ENCODE results near the gene MAD1L1. TPM values are rescaled to one million over a fixed set of nuclear protein-coding genes. Genes with fewer than 3 reads are reported as not detected.

Gene MAD1L1
- total and polyA plus RNA-seq, 2 of the 8 experiments (the other 6 are each of a cell fraction or from before 2014, with no cell fraction given), result 40.4 to 44.6 TPM

DNA sequence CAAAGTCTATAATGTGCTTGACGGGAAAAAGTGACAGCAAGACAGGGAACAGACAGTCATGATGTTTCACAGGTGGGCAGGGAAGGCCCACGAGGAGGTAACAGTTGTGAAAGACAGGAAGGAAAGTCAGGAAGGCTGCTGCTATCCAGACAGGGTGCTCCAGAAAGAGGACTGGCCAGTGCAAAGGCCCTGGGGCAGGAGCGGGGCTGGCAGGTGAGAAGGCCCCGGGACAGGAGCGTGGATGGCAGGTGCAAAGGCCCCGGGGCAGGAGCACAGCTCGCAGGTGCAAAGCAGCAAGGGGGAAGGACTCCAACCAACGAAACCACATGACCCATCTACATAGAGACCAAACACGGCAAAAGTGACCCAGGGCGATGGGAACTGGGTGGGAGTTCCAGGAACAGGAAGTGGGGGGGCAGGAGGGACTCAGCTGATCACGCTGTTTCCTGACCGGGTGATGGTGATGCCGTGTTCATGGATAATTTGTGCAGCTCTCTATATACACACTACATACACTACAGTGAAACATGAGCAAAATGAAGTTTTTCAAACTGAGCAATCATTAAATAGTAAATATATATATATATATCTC lies 138.2 kb downstream of the MAD1L1 start:
- no peak overlapping the region for H3K18ac ChIP-seq (ENCODE audit: extremely low read depth, low read length)
- CTCF ChIA-PET (ENCODE audit: partially characterized antibody), result interaction anchor here (0.7 to 1.5 kb wide), 2 partner anchors 10 to 26 kb away, joined by 4 to 8 read pairs; no protein-coding TSS in a partner anchor
- no peak overlapping the region for H3K56ac ChIP-seq (replicated peaks; ENCODE audit: insufficient read length, low read depth, low read length)

More for the DNA sequence above, 138.2 kb downstream of the MAD1L1 start:
- no peak overlapping the region for H2BK20ac ChIP-seq (ENCODE audit: low read length)
- no peak overlapping the region for H2BK15ac ChIP-seq (ENCODE audit: low read length)
- WGBS, 2 experiments (ENCODE audit: extremely low coverage in 1 of 2, insufficient coverage in 1 of 2, insufficient read length in 1 of 2, insufficient replicate concordance in 2 of 2, low coverage in 1 of 2, low lambda C conversion rate in 2 of 2, missing lambda C conversion rate in 1 of 2), result 93% methylated on average over 13 of the region's 13 CpGs; no CpG with 5 or more reads in 1 of the 2 experiments
- H3K14ac ChIP-seq (ENCODE audit: insufficient read length), result no peak overlapping the region
- H4K8ac ChIP-seq (ENCODE audit: extremely low read depth, insufficient read depth, low read length), result no peak overlapping the region; the same call in 1 of the 2 replicates
- DNase-seq (ENCODE audit: low read depth in 1 of 2, low spot score in 2 of 2) (no peak), FAIRE-seq (no peak)
- H3K9ac ChIP-seq (replicated peaks in 1 of 4; ENCODE audit: extremely low read depth in 1 of 4, low read depth in 3 of 4, low read length in 3 of 4), result no peak overlapping the region
- H4K20me1 ChIP-seq (replicated peaks in 1 of 2; ENCODE audit: control insufficient read depth in 1 of 2, insufficient read depth in 2 of 2, low read length in 2 of 2), result peaks cover 4 to 6% of the 10 kb centered on the region in 2 experiments
- H2BK5ac ChIP-seq (ENCODE audit: low read depth, low read length), result no peak overlapping the region; the same call in 1 of the 2 replicates
- H3K4me3 ChIP-seq (ENCODE audit: extremely low read depth in 1 of 4, insufficient read depth in 2 of 4, low read depth in 3 of 4, low read length in 4 of 4), result no peak overlapping the region
- no peaks in the 10 kb centered on the region for H3K27me3 ChIP-seq (replicated peaks in 1 of 4; ENCODE audit: control insufficient read depth in 3 of 4, extremely low read depth in 1 of 4, insufficient read depth in 3 of 4, low read length in 3 of 4)
- TF ChIP-seq FOSL1 (IDR thresholded peaks at IDR 0.05; ENCODE audit: insufficient read depth, low read depth, low read length) (no peak), HDAC2 (IDR thresholded peaks at IDR 0.05; ENCODE audit: borderline replicate concordance in 1 of 2, low read depth in 2 of 2, low read length in 2 of 2) (no peak), BCL11A (IDR thresholded peaks at IDR 0.05; ENCODE audit: low read depth in 2 of 2, low read length in 2 of 2) (no peak), RAD21 (IDR thresholded peaks at IDR 0.05 in 1 of 2, conservative IDR thresholded peaks at IDR 0.05 in 1 of 2; ENCODE audit: low read depth in 2 of 2, low read length in 2 of 2) (no peak), GTF2F1 (IDR thresholded peaks at IDR 0.05; ENCODE audit: borderline replicate concordance, low read depth, low read length) (no peak), SRF (IDR thresholded peaks at IDR 0.05; ENCODE audit: low read depth, low read length) (no peak), KDM4A (IDR thresholded peaks at IDR 0.05; ENCODE audit: low read depth, low read length, severe bottlenecking) (no peak), PHF8 (conservative IDR thresholded peaks at IDR 0.05; ENCODE audit: low read depth, low read length) (no peak)
- no peak overlapping the region for H3K27ac ChIP-seq (ENCODE audit: low read depth, low read length)
- H3K23ac ChIP-seq (ENCODE audit: insufficient read length), result no peak overlapping the region
- peaks cover 13% of the 10 kb centered on the region for H3K79me1 ChIP-seq (ENCODE audit: low read depth, low read length)
- H2AK5ac ChIP-seq (ENCODE audit: low read depth, low read length), result no peak overlapping the region
- no peak overlapping the region for H3K4ac ChIP-seq (replicated peaks; ENCODE audit: insufficient read length, low read depth, low read length)
- no peak overlapping the region for H3K4me2 ChIP-seq (ENCODE audit: insufficient read depth in 1 of 2, low read depth in 2 of 2, low read length in 2 of 2)
- POLR2A ChIA-PET (ENCODE audit: partially characterized antibody), result no interaction called here
- H2BK12ac ChIP-seq (ENCODE audit: low read depth, low read length), result no peak overlapping the region
- no peaks in the 10 kb centered on the region for H3K79me2 ChIP-seq (ENCODE audit: control insufficient read depth in 1 of 2, insufficient read depth in 2 of 2, low read length in 2 of 2)
- H3K4me1 ChIP-seq (replicated peaks in 1 of 4; ENCODE audit: control insufficient read depth in 3 of 4, insufficient read depth in 4 of 4, low read length in 3 of 4), result no peaks in the 10 kb centered on the region
- H2AFZ ChIP-seq (ENCODE audit: low read length), result no peak overlapping the region
- no peak overlapping the region for H2BK120ac ChIP-seq (replicated peaks; ENCODE audit: low read depth, low read length)
- no peaks in the 10 kb centered on the region for H3K9me3 ChIP-seq (ENCODE audit: insufficient read depth in 2 of 2, low read depth in 1 of 2, low read length in 1 of 2)
- no peaks in the 10 kb centered on the region for H3K36me3 ChIP-seq (ENCODE audit: control insufficient read depth in 2 of 4, insufficient read depth in 4 of 4, low read length in 3 of 4)
- no peak overlapping the region for H4K91ac ChIP-seq (replicated peaks; ENCODE audit: insufficient read length, low read length)
- H4K5ac ChIP-seq (ENCODE audit: insufficient read length, low read depth, low read length), result no peak overlapping the region
- no peaks in the 10 kb centered on the region for H3K23me2 ChIP-seq (ENCODE audit: low read depth, low read length)
